GM12878 (cell line): ENCODE results near the gene PRSS50. TPM values are rescaled to one million over a fixed set of nuclear protein-coding genes. Genes with fewer than 3 reads are reported as not detected.

Experiments
- BCL3 ChIP-seq: IDR thresholded peaks from 2 replicates; pipeline ENCODE4 v1.6.1; 2011; ENCODE audit warnings: borderline replicate concordance, low read depth, mild to moderate bottlenecking, moderate library complexity, low read length; ENCODE audit not compliant: insufficient read depth, poor library complexity, severe bottlenecking
- CUX1 ChIP-seq: IDR thresholded peaks from 2 replicates; pipeline ENCODE4 v1.6.1; 2012; ENCODE audit warnings: improper control_type of control experiment, low read depth, low read length; ENCODE audit not compliant: insufficient replicate concordance
- JUND ChIP-seq: IDR thresholded peaks from 2 replicates; pipeline ENCODE4 v1.6.1; 2012; ENCODE audit warnings: low read depth, mild to moderate bottlenecking, low read length, improper control_type of control experiment, moderate library complexity
- KDM1A ChIP-seq: fragments of 200-600 bp; sonication (generic); IDR thresholded peaks from 2 replicates; pipeline ENCODE4 v1.6.1; 2016; ENCODE audit warnings: borderline replicate concordance
- MAX ChIP-seq: IDR thresholded peaks from 2 replicates; pipeline ENCODE4 v1.6.1; 2012; ENCODE audit warnings: low read depth, low read length, improper control_type of control experiment
- MYB ChIP-seq: fragments of 150-350 bp; IDR thresholded peaks from 2 replicates; pipeline ENCODE4 v1.6.1; 2014; ENCODE audit warnings: mild to moderate bottlenecking, low read depth, low read length, borderline replicate concordance
- polyA plus RNA-seq, 11 experiments: library from polyadenylated mRNA; depleted of rRNA in 4 of 11; unstranded in 6 of 11; stranded (reverse) in 5 of 11; fragments of >200 nt; fragmentation: Nextera tagmentation in 4 of 11; fragmentation: Illumina TruSeq in 1 of 11; extraction: Ambion mirVana in 4 of 11; extraction: Trizol in 1 of 11; gene quantifications; 1 replicate in 1 of 11; 2 replicates in 10 of 11; pipeline versions ENCODE4 v1.2.1 to v1.2.3, GENCODE V29; 2011 to 2016; ENCODE audit warnings: inconsistent platforms in 2 of 11, missing spikeins in 2 of 11, low read depth in 1 of 11
- total RNA-seq, 4 experiments: library from RNA; depleted of rRNA in 3 of 4; stranded (reverse); fragments of >200 nt in 3 of 4; fragmentation: Illumina TruSeq in 1 of 4; extraction: Trizol in 1 of 4; gene quantifications; 2 replicates each; pipeline versions ENCODE4 v1.2.1 to v1.2.3, GENCODE V29; 2013 to 2021

Gene PRSS50
- total and polyA plus RNA-seq, 10 of the 15 experiments (the other 5 are each of a cell fraction or from before 2014, with no cell fraction given), result 0.05 TPM; not detected in 9

GRCh38 chr3:46736006-46736872 lies 18.6 kb upstream of the PRSS50 start (continued):
- TF ChIP-seq MYB (no peak), CUX1 (no peak), MAX (no peak), KDM1A (no peak), JUND (no peak), BCL3 (no peak)
